AG09309 (cell line): Measurements from ENCODE around the gene NUDT13.

Experiments used
- DNase-seq: peaks from one replicate; pipeline ENCODE4 v3.0.0-alpha.2; 2010; ENCODE audit warnings: low read depth
- H3K4me3 ChIP-seq: 2 replicates; pipeline ENCODE4 v1.5.1; 2011; ENCODE audit warnings: mild to moderate bottlenecking, low read depth, low read length, moderate library complexity; ENCODE audit not compliant: control insufficient read depth
- TF ChIP-seq, protein P1 (sequence below): IDR thresholded peaks from 2 replicates; pipeline ENCODE4 v1.5.1; 2011; ENCODE audit warnings: mild to moderate bottlenecking, low read depth, low read length, inconsistent platforms; ENCODE audit not compliant: insufficient read depth, control insufficient read depth; ENCODE audit errors: missing control alignments

The NUDT13 gene

DNA sequence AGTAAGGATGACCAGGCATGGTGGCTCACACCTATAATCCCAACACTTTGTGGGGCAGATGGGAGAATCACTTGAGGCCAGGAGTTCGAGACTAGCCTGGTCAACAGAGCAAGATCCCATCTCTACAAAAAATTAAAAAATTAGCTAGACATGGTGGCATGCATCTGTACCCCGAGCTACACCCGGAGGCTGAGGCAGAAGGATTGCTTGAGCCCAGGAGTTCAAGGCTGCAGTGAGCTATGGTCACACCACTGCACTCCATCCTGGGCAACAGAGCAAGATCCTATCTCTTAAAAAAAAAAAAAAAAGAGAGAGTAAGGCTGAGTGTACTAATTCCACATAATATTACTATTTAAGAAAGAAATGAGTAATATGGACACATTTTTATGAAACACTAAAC, 17.4 kb upstream of the NUDT13 start:
- no peak for DNase-seq
- TF ChIP-seq, protein P1, sequence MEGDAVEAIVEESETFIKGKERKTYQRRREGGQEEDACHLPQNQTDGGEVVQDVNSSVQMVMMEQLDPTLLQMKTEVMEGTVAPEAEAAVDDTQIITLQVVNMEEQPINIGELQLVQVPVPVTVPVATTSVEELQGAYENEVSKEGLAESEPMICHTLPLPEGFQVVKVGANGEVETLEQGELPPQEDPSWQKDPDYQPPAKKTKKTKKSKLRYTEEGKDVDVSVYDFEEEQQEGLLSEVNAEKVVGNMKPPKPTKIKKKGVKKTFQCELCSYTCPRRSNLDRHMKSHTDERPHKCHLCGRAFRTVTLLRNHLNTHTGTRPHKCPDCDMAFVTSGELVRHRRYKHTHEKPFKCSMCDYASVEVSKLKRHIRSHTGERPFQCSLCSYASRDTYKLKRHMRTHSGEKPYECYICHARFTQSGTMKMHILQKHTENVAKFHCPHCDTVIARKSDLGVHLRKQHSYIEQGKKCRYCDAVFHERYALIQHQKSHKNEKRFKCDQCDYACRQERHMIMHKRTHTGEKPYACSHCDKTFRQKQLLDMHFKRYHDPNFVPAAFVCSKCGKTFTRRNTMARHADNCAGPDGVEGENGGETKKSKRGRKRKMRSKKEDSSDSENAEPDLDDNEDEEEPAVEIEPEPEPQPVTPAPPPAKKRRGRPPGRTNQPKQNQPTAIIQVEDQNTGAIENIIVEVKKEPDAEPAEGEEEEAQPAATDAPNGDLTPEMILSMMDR, result no peak
- no peak overlapping the region for H3K4me3 ChIP-seq

DNA sequence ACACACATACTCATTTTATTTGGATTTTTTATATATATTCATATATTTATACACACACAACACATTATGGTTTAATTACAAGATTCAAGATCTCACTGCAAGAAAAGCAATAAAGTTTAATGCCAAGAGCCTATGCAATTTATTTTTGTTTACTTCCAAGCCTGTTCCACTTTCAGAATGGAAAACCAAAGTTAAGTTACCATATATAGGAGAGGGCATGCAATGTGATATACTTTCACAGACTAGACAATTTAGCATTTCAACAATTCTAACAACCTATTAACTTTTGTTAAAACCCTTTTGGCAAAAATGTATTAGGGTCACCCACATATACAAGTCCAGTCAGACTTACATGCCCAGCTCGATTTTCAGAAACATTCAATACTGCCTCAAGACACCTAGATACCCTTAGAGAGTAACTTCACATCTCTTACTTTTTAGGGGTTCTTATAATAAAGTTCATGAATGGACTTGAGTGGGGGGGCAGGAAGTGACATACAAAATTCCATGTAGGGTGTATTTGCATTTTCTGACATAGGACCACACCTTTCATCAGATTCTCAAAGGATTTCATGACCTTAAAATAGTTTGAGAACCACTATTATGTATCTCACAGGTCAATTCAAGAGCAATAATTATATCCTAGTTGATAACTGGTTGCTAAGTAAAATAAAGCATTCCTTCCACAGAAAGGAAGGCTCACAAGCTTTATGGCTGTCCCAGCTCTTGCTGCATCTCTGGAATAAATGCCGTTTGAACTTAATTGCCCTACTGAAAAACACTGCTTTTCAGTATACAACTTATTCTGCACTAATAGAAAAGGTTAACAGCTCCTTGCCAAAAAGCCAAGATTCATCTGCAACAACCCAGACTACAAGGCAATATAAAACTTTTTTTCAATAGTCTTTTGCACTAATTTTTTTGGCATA, 16.1 kb upstream of the NUDT13 start:
- DNase-seq, result no peak
- TF ChIP-seq, protein P1, result no peak
- H3K4me3 ChIP-seq, result peak overlapping the region; percentile 74

DNA sequence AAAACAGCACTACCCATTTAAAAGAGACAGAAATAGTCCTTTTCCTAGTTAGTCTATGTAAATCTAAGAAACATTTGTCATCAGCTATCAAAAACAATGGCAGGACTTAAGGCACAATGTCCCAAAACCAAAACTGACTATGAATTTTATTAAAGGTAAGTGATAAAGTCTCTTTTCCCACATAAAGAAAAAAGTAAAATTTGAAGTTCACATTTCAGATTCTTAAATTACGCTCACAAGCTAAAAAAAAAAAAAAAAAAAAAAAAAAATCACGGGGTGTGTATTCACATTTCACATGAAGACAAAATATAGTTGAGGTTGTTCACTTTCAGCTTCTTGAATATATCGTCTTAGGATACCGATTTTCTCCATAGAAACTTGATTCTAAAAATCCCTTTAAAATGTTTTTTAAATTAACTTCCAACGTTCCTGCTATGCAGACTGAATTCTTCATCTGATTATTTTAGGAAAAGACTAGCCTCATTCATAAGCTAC, 15.2 kb upstream of the NUDT13 start:
- H3K4me3 ChIP-seq, result peak overlapping the region; percentile 74
- DNase-seq, result no peak
- TF ChIP-seq, protein P1, result no peak

DNA sequence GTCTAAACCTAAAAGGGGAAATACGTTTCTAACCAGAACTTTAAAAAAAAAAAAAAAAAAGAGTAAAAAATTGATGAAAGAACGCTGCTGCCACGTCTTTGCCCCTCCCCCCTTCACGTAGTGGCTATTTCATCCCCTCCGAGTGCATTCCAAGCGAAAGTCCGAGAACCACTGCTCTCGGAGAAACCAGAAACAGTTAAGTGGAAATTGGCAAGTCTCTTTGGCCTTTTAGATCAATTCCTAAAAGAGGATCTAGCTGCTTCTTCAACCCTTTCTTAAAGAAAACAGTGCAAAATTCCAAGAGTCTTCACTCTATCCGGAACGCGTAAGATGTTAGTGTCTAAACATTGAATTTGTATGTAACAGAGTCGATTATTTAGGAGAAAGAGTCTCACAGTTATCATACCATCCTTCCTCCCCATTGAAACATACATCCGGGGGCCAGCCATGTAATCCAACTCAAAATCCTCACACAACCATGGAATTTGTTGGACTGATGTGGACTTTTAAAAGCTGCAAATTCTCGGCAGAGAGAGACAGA, 14.7 kb upstream of the NUDT13 start:
- TF ChIP-seq, protein P1, result no peak
- H3K4me3 ChIP-seq, result peak overlapping the region; percentile 74
- DNase-seq, result no peak

DNA sequence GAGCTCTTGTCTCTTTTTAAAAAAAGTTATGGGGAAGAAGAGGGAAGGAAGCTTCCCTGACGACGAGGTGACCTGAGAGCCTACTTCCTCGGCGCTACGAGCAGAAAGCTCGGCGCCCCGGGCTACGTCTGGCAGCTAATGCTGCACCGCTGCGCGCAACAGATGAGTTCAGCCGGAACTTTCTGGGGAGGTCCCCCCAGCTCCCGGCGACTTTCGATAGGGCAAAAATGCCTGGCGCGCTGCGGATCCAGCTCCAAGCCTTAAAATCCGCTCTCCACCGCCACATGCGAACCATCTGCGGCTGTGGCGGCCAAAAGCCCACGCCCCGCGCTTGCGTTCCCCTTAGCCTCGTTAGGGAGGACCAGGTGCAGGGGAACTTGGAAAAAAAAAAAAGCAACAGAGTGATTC, 14.2 kb upstream of the NUDT13 start:
- TF ChIP-seq, protein P1, result no peak
- peak overlapping the region; percentile 74 for H3K4me3 ChIP-seq
- no peak for DNase-seq

DNA sequence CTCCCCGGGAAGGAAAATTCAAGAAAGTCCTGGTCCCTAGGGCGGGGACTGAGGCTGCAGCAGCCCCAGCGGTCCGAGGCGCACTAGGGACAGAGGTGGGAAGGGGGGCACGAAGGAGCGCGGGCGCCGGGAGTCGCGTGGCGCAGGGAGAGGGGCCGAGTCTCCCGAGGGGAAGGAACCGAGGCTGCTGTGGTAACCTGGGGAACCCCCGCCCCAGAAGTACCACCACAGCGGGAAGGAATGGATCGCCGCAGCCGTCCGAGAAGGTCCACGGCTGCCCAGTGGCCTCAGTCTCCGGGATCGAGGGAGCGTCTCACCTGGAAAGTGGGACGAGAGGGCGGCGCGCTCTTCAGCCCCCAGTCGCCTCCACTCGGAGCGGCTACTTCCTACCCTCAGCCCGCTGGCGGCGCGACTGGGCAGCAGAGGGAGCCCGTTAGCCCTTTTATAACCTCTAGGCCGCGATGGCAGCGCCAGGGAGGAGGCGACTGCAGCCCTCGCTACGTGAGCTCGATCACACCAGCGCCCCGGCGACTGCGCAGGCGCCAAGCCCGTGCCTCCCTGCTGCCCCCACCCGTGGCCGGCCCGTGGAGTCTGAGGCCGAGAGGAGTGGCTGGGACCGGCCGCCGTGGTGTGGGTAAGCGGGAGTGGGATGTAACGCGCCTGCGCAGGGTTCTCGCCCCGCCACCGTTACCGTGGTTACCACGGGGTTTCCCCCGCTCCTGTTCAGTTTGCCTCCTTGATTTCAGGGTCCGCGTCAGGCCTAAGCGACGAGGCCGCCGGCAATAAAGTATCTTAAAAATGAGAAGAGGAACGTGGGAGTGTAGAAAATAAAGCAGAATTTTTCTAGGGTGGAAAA, 13.6 kb upstream of the NUDT13 start, which contains the start of gene P4HA1:
TSS of gene P4HA1 (minus strand) at position 418 of the 856 bp plus-strand sequence. CDS start 21,983 bp downstream, outside the sequence.
- TF ChIP-seq, protein P1, result peak; percentile 75
- peak; percentile 90 for DNase-seq
- H3K4me3 ChIP-seq, result peak within 1 kb of the TSS; percentile 74
